Prostate gland (tissue), 2 donors: Measurements from ENCODE around the gene PTPRC.

Experiments used
- POLR2A ChIP-seq: fragments of 450-650 bp; IDR thresholded peaks from one replicate; pipeline ENCODE4 v1.6.1; 2016; ENCODE audit warnings: antibody characterized with exemption, mild to moderate bottlenecking
- POLR2AphosphoS5 ChIP-seq: sonication (generic); formaldehyde crosslinking; IDR thresholded peaks from one replicate; pipeline ENCODE4 v1.6.1; 2017; ENCODE audit warnings: antibody characterized with exemption
- TF ChIP-seq, protein P1 (sequence below), 4 experiments: fragments of 200-600 bp in 2 of 4; fragments of 450-650 bp in 2 of 4; sonication (generic) in 2 of 4; IDR thresholded peaks; 1 replicate in 3 of 4; 2 replicates in 1 of 4; pipeline ENCODE4 v1.5.1; 2016 to 2019; ENCODE audit warnings: antibody characterized with exemption in 4 of 4, mild to moderate bottlenecking in 2 of 4, moderate library complexity in 2 of 4

DNA sequence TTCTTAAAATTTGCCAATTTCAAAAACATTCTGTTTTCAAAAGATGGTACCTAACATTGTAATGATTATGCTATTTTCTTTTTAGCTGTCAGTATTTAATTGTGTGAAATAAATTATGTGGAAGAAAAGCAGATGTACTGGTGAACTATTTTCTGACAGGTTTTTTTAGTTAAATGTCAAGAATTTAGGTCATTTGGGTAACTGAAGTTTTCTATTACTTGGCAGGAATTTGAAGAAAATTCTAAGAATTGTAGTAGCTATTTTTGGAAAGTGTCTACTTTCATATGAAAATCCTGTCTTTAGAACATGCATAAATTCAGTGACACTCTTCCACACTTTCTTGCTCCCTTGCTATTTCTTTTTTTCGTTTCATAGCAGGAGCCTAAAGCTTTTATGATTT lies 28.5 kb upstream of the PTPRC start:
- TF ChIP-seq POLR2AphosphoS5 (no peak), POLR2A (no peak)
- TF ChIP-seq, protein P1, sequence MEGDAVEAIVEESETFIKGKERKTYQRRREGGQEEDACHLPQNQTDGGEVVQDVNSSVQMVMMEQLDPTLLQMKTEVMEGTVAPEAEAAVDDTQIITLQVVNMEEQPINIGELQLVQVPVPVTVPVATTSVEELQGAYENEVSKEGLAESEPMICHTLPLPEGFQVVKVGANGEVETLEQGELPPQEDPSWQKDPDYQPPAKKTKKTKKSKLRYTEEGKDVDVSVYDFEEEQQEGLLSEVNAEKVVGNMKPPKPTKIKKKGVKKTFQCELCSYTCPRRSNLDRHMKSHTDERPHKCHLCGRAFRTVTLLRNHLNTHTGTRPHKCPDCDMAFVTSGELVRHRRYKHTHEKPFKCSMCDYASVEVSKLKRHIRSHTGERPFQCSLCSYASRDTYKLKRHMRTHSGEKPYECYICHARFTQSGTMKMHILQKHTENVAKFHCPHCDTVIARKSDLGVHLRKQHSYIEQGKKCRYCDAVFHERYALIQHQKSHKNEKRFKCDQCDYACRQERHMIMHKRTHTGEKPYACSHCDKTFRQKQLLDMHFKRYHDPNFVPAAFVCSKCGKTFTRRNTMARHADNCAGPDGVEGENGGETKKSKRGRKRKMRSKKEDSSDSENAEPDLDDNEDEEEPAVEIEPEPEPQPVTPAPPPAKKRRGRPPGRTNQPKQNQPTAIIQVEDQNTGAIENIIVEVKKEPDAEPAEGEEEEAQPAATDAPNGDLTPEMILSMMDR (IDR thresholded peaks at IDR 0.05) = no peak
